Choroid plexus epithelial cell (primary cell): Measurements from ENCODE around the gene CCNL1.
A peak's percentile ranks its signal among the peaks of the same experiment; 100 is the strongest.

Experiments used
- DNase-seq: peaks from one replicate; pipeline ENCODE4 v3.0.0-alpha.2; 2010; ENCODE audit warnings: low read depth
- H3K4me3 ChIP-seq: 2 replicates; pipeline ENCODE4 v1.5.1; 2011; ENCODE audit warnings: low read depth, mild to moderate bottlenecking, control low read depth, low read length, moderate library complexity
- CTCF ChIP-seq: conservative IDR thresholded peaks from 2 replicates; pipeline ENCODE4 v1.5.1; 2011; ENCODE audit warnings: low read depth, mild to moderate bottlenecking, control low read depth, inconsistent platforms, low read length, moderate library complexity

Gene CCNL1

GRCh38 chr3:157122832-157123427, 37.0 kb downstream of the CCNL1 start:
- no peak for TF ChIP-seq CTCF
- no peak overlapping the region for H3K4me3 ChIP-seq
- no peak for DNase-seq

DNA sequence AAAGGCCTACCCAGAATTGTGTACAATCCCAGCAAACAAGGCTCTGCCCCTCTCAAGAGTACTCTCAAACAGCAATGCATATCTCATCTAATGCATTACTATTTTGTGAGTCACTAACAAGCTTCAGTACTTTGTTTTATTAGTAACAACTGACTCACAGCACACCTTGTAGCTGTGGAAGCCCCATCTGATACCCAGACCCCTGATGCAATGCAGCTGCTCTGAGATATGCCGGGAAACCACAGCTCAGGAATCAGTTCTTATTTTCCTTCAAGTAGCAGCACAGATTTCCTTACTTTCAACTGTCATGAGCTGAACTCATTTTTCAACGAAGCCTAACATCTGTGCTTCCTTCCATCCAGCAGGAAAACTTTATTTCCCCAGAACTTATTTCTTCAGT, 37.8 kb downstream of the CCNL1 start:
- no peak overlapping the region for H3K4me3 ChIP-seq
- peak; percentile 93 for DNase-seq
- no peak for TF ChIP-seq CTCF

GRCh38 chr3:157121522-157121921, 38.4 kb downstream of the CCNL1 start:
- no peak for TF ChIP-seq CTCF
- H3K4me3 ChIP-seq: no peak overlapping the region
- no peak for DNase-seq

GRCh38 chr3:157120071-157120892, 39.7 kb downstream of the CCNL1 start:
- TF ChIP-seq CTCF: no peak
- H3K4me3 ChIP-seq: no peak overlapping the region
- DNase-seq: no peak

- no peak for TF ChIP-seq CTCF
- no peak for DNase-seq
- H3K4me3 ChIP-seq: no peak overlapping the region
Observed at GRCh38 chr3:157119369-157119951, 40.5 kb downstream of the CCNL1 start.

DNA sequence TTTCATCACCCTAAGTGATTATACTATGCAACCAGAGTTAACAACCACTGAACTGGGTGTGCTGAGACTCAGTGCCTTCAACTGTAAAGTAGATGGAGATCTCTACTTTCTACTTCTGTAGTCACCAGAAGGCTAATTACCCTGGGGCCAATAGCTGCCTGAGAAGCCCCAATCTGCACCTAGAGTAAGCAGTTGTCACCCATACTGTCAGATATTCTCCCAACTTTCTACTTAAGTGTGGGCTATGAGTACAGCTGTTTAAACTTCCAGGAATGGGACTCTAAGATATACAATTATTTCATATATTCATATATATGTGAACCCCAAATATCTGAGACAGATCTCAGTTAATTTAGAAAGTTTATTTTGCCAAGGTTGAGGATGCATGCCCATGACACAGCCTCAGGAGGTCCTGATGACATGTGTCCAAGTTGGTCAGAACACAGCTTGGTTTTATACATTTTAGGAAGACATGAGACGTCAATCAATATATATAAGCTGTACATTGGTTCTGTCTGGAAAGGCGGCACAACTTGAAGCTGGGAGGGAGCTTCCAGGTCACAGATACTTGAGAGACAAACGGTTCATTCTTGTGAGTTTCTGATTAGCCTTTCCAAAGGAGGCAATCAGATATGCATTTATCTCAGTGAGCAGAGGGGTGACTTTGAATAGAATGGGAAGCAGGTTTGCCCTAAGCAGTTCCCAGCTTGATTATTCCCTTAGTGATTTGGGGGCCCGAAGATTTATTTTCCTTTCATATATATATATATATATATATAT, 41.9 kb downstream of the CCNL1 start:
- DNase-seq: no peak
- no peak overlapping the region for H3K4me3 ChIP-seq
- TF ChIP-seq CTCF: no peak
